Testis (tissue), 3 donors: ENCODE results near the gene SAP30BP. TPM values are rescaled to one million over a fixed set of nuclear protein-coding genes. Genes with fewer than 3 reads are reported as not detected.
"Not testable (repeated sequence)": the region's sequence is repeated elsewhere in the genome, so short reads cannot be mapped to it uniquely, and the experiment has no call there.

ENCODE experiments used
- DNase-seq: peaks from one replicate; pipeline ENCODE4 v3.0.0-alpha.2; 2019
- H3K27ac ChIP-seq, 2 donors: fragments of 200-600 bp; sonication (generic); one replicate each; pipeline ENCODE4 v1.5.1; 2019
- H3K27me3 ChIP-seq: fragments of 200-600 bp; sonication (generic); one replicate; pipeline ENCODE4 v1.5.1; 2019
- H3K36me3 ChIP-seq: fragments of 200-600 bp; sonication (generic); one replicate; pipeline ENCODE4 v1.5.1; 2017; ENCODE audit warnings: low read depth; ENCODE audit errors: missing control alignments
- H3K4me1 ChIP-seq: fragments of 200-600 bp; sonication (generic); one replicate; pipeline ENCODE4 v1.5.1; 2019
- H3K4me3 ChIP-seq, 2 donors: fragments of 200-600 bp; sonication (generic); one replicate each; pipeline ENCODE4 v1.5.1; 2017 to 2019
- H3K9me3 ChIP-seq: fragments of 200-600 bp; sonication (generic); one replicate; pipeline ENCODE4 v1.5.1; 2017
- CTCF ChIP-seq, 3 experiments: fragments of 450-650 bp in 2 of 3; fragments of 200-600 bp in 1 of 3; sonication (generic) in 1 of 3; IDR thresholded peaks; one replicate each; pipeline ENCODE4 v1.5.1; 2016 to 2019; ENCODE audit warnings: antibody characterized with exemption in 3 of 3, mild to moderate bottlenecking in 2 of 3, moderate library complexity in 1 of 3
- POLR2A ChIP-seq: fragments of 450-650 bp; IDR thresholded peaks from one replicate; pipeline ENCODE4 v1.6.1; 2017; ENCODE audit warnings: antibody characterized with exemption, mild to moderate bottlenecking, moderate library complexity
- WGBS, 2 donors: methylation state at CpG; one replicate each; pipeline ENCODE4 v1.1.5; 2018; 5-methylcytosine and 5-hydroxymethylcytosine counted together
- intact Hi-C: fragments of 100-400 bp; cut with DNase I; formaldehyde crosslinking; loops from one replicate; pipeline ENCODE4 v1.15.1; 2023; ENCODE audit warnings: low total_unique reads
- polyA plus RNA-seq: library from polyadenylated mRNA; stranded (reverse); fragments of 350-450 nt; fragmentation: Illumina TruSeq; extraction: RNeasy Lipid Tissue Mini Kit (QIAGEN cat#74804); gene quantifications from one replicate; pipeline ENCODE4 v1.2.3, GENCODE V29; 2014; ENCODE audit warnings: low read depth, low replicate concordance; ENCODE audit not compliant: insufficient read depth
- total RNA-seq, 2 donors: library from RNA; depleted of rRNA; stranded (reverse); fragments of >200 nt; gene quantifications; one replicate each; pipeline ENCODE4 v1.2.3, GENCODE V29; 2016

SAP30BP gene
- total and polyA plus RNA-seq, 3 donors from 2014 or later = 78.4 to 95.9 (median 86.9) TPM

DNA sequence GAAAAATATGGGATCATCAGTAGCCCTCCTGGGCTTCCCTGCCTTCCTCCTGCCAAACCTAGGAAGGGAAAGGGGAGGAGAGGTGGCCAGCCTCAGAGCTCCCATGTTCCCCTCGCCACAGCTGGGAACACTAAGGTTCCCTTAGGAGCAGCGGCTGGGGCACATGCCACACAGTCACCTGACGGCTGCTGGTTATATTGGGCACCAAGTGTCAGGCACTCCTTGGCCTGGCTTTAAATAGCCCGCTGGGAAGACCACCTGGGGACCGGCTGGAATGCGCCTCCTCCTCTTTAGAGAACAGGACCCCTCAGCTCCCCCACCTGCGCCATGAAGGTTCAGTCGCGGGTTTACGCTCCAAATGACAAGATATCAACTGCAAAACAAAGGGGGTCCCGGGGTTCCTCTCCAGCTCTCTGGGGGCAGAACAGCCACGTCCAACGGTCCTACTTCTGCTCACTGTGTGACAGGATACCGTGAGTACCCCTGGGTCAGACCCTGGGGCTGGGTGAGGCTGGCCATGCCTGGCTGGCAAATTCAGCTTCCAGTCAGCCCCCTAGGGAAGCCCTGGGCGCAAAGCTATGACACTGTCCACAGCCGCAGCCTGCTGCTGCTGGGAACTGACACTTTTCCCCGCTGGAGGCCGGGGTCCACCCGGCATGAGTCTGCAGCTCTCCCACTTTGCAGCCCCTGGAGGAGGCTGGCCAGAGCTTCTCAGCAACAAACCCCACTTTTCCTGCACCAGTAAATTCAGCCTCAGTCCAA, 30.6 kb upstream of the SAP30BP start:
- 90 to 91% methylated on average over 18 to 19 of the region's 19 CpGs for WGBS, 2 donors
- Histone ChIP-seq H3K4me1 (peaks cover 41% of the 10 kb centered on the region), H3K4me3 (no peak overlapping the region), H3K36me3 (no peaks in the 10 kb centered on the region), H3K27ac (peak overlapping the region in 1 of 2 donors; percentile 19), H3K27me3 (no peaks in the 10 kb centered on the region), H3K9me3 (no peaks in the 10 kb centered on the region)
- TF ChIP-seq CTCF (IDR thresholded peaks at IDR 0.05) = no peak
- no peak for TF ChIP-seq POLR2A
- no peak for DNase-seq
- intact Hi-C loops = no loop called here

- Histone ChIP-seq H3K9me3 (no peaks in the 10 kb centered on the region), H3K27ac (no peak overlapping the region), H3K27me3 (no peaks in the 10 kb centered on the region), H3K36me3 (no peaks in the 10 kb centered on the region), H3K4me3 (no peak overlapping the region), H3K4me1 (peaks cover 41% of the 10 kb centered on the region)
- WGBS, 2 donors = 79 to 84% methylated on average over 13 of the region's 13 CpGs
- intact Hi-C loops = no loop called here
- peak; percentile 67 for DNase-seq
- TF ChIP-seq POLR2A = no peak
Measured at GRCh38 chr17:75637143-75637538, 30.0 kb upstream of the SAP30BP start.

- no peaks in the 10 kb centered on the region for H3K27me3 ChIP-seq
- H3K4me3 ChIP-seq = no peak overlapping the region
- intact Hi-C loops = no loop called here
- no peak overlapping the region for H3K27ac ChIP-seq
- TF ChIP-seq POLR2A = no peak
- no peak for TF ChIP-seq CTCF (IDR thresholded peaks at IDR 0.05)
- DNase-seq = no peak
- peaks cover 40% of the 10 kb centered on the region for H3K4me1 ChIP-seq
- H3K9me3 ChIP-seq = no peaks in the 10 kb centered on the region
- H3K36me3 ChIP-seq = no peaks in the 10 kb centered on the region
- 80 to 92% methylated on average over 1 to 6 of the region's 7 CpGs for WGBS, 2 donors
Measured at GRCh38 chr17:75637551-75637950, 29.6 kb upstream of the SAP30BP start.

DNA sequence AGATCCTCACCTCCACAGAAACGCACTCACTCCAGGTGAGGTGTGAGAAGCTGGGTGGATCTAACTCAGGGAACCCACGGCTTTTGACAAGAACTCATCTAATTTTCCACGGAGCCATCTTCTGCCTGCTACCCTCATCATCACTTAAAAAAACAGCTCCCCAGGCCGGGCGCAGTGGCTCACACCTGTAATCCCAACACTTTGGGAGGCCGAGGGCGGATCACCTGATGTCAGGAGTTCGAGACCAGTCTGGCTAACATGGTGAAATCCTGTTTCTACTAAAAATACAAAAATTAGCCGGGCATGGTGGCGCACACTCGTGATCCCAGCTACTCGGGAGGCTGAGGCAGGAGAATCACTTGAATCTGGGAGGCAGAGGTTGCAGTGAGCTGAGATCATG, 29.1 kb upstream of the SAP30BP start:
- H3K27ac ChIP-seq, DNase-seq, H3K9me3 ChIP-seq, intact Hi-C loops, H3K4me3 ChIP-seq, H3K27me3 ChIP-seq, H3K36me3 ChIP-seq: not testable (repeated sequence)
- peaks cover 35% of the 10 kb centered on the region for H3K4me1 ChIP-seq
- 96 to 97% methylated on average over 12 of the region's 12 CpGs for WGBS, 2 donors

- no peak for DNase-seq
- 89 to 93% methylated on average over 1 to 13 of the region's 13 CpGs for WGBS, 2 donors
- no peaks in the 10 kb centered on the region for H3K36me3 ChIP-seq
- intact Hi-C loops = no loop called here
- TF ChIP-seq CTCF (IDR thresholded peaks at IDR 0.05) = no peak
- H3K9me3 ChIP-seq = no peaks in the 10 kb centered on the region
- no peak overlapping the region for H3K4me3 ChIP-seq
- no peak overlapping the region for H3K27ac ChIP-seq
- no peaks in the 10 kb centered on the region for H3K27me3 ChIP-seq
- peaks cover 26% of the 10 kb centered on the region for H3K4me1 ChIP-seq
Measured at GRCh38 chr17:75638893-75639292, 28.2 kb upstream of the SAP30BP start.

DNA sequence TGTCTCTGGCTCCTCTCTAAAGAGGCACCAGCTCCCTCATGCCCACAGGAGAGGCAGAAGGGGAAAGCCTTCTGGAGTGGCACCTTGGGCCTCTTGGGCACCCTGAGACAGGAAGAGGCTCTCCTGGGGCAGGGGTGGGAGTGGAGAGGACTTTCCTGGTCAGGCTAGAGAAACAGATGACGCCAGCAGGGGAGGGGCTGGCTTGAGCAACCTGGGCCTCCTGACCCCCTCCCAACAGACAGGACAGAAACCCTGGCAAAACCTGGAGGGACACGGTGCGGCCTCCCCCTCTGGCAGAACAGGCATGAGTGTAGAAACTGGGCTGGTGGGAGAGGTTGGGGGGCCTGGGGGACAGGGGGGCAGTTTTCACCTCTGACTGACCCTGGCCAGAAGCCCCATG, 27.8 kb upstream of the SAP30BP start:
- Histone ChIP-seq H3K9me3 (no peaks in the 10 kb centered on the region), H3K4me1 (peaks cover 22% of the 10 kb centered on the region), H3K27ac (no peak overlapping the region), H3K36me3 (no peaks in the 10 kb centered on the region), H3K27me3 (no peaks in the 10 kb centered on the region), H3K4me3 (no peak overlapping the region)
- 90 to 96% methylated on average over 2 to 3 of the region's 3 CpGs for WGBS, 2 donors
- no peak for DNase-seq
- intact Hi-C loops = no loop called here
- TF ChIP-seq POLR2A (no peak), CTCF (IDR thresholded peaks at IDR 0.05) (no peak)
